ENCODE results near the gene TCF25. TPM values are rescaled to one million over a fixed set of nuclear protein-coding genes. Genes with fewer than 3 reads are reported as not detected.

TCF25 gene
- total RNA-seq, 1 experiment from 2014 or later, result 270 TPM

DNA sequence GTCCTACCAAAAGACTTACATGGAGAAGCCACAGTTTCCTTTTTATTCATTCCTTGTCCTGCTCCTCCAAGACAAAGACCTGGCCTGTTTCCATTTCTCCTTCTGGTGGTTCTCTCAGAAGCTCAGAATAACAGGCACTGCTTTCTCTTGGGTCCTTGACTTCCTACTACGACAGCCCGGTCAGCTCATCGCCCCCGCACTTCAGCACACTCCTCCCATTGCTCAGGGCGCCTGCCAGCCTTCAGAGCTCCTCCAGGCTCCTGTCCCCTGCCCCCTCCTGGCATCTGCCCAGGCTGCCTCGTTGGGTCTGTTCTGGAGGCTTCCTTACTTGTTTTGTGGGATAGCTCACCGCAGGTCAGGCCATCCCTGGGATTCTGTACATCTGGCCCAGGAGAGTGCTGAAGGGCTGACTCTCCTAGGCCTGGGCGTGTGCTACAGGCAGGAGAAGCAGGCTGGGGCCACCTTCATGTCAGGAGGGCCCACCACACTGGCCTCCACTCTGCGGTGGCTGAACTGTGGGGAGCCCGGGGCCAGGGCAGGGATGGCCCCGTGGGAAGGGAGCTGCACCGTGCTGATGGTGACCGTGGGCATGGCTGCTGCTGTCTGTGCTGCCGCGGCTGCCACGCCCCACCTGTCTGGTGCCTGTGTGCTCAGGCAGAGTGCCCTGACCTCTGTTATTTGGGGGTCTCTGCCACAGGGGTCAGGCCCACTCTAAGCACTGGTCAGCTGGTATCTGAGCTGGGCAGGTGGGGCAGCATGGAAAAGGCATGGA lies 17.7 kb downstream of the TCF25 start:
- Mint-ChIP-seq H3K27me3 (ENCODE audit: unreplicated experiment) (no peaks in the 10 kb centered on the region), H3K36me3 (ENCODE audit: insufficient read depth, unreplicated experiment) (peaks cover 92% of the 10 kb centered on the region), H3K9me3 (ENCODE audit: low read depth, unreplicated experiment) (no peaks in the 10 kb centered on the region), H3K27ac (ENCODE audit: unreplicated experiment) (no peak overlapping the region), H3K4me3 (ENCODE audit: low read depth, unreplicated experiment) (no peak overlapping the region), H3K4me1 (ENCODE audit: low read depth, unreplicated experiment) (no peaks in the 10 kb centered on the region)
- CTCF ChIA-PET, result interaction anchor here (0.6 kb wide), 1 partner anchor 31 kb away, joined by 3 read pairs; no protein-coding TSS in a partner anchor
- intact Hi-C loops (cut with micrococcal nuclease; ENCODE audit: unreplicated experiment), result no loop called here
- TF ChIP-seq, protein P1, sequence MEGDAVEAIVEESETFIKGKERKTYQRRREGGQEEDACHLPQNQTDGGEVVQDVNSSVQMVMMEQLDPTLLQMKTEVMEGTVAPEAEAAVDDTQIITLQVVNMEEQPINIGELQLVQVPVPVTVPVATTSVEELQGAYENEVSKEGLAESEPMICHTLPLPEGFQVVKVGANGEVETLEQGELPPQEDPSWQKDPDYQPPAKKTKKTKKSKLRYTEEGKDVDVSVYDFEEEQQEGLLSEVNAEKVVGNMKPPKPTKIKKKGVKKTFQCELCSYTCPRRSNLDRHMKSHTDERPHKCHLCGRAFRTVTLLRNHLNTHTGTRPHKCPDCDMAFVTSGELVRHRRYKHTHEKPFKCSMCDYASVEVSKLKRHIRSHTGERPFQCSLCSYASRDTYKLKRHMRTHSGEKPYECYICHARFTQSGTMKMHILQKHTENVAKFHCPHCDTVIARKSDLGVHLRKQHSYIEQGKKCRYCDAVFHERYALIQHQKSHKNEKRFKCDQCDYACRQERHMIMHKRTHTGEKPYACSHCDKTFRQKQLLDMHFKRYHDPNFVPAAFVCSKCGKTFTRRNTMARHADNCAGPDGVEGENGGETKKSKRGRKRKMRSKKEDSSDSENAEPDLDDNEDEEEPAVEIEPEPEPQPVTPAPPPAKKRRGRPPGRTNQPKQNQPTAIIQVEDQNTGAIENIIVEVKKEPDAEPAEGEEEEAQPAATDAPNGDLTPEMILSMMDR (IDR thresholded peaks at IDR 0.05; ENCODE audit: unreplicated experiment), result no peak
- BruUV-seq (replicated peaks), result no TSS peak
- no peak for DNase-seq

- H3K36me3 Mint-ChIP-seq (ENCODE audit: insufficient read depth, unreplicated experiment), result peaks cover 88% of the 10 kb centered on the region
- no TSS peak for BruUV-seq (replicated peaks)
- TF ChIP-seq, protein P1 (IDR thresholded peaks at IDR 0.05; ENCODE audit: unreplicated experiment), result no peak
- no peaks in the 10 kb centered on the region for H3K4me1 Mint-ChIP-seq (ENCODE audit: low read depth, unreplicated experiment)
- DNase-seq, result no peak
- H3K27me3 Mint-ChIP-seq (ENCODE audit: unreplicated experiment), result no peaks in the 10 kb centered on the region
- intact Hi-C loops (cut with micrococcal nuclease; ENCODE audit: unreplicated experiment), result no loop called here
- no peak overlapping the region for H3K27ac Mint-ChIP-seq (ENCODE audit: unreplicated experiment)
- no peak overlapping the region for H3K4me3 Mint-ChIP-seq (ENCODE audit: low read depth, unreplicated experiment)
- CTCF ChIA-PET, result no interaction called here
- no peaks in the 10 kb centered on the region for H3K9me3 Mint-ChIP-seq (ENCODE audit: low read depth, unreplicated experiment)
Observed at GRCh38 chr16:89892055-89892630, 18.8 kb downstream of the TCF25 start.

- intact Hi-C loops (cut with micrococcal nuclease; ENCODE audit: unreplicated experiment), result no loop called here
- BruUV-seq (replicated peaks), result no TSS peak
- Mint-ChIP-seq H3K27ac (ENCODE audit: unreplicated experiment) (no peak overlapping the region), H3K9me3 (ENCODE audit: low read depth, unreplicated experiment) (no peaks in the 10 kb centered on the region), H3K36me3 (ENCODE audit: insufficient read depth, unreplicated experiment) (peaks cover 88% of the 10 kb centered on the region), H3K27me3 (ENCODE audit: unreplicated experiment) (no peaks in the 10 kb centered on the region), H3K4me3 (ENCODE audit: low read depth, unreplicated experiment) (no peak overlapping the region), H3K4me1 (ENCODE audit: low read depth, unreplicated experiment) (no peaks in the 10 kb centered on the region)
- no peak for DNase-seq
- TF ChIP-seq, protein P1 (IDR thresholded peaks at IDR 0.05; ENCODE audit: unreplicated experiment), result no peak
- CTCF ChIA-PET, result no interaction called here
Observed at GRCh38 chr16:89892635-89893034, 19.2 kb downstream of the TCF25 start.

GRCh38 chr16:89893642-89894548 lies 20.5 kb downstream of the TCF25 start:
- intact Hi-C loops (cut with micrococcal nuclease; ENCODE audit: unreplicated experiment), result no loop called here
- Mint-ChIP-seq H3K4me3 (ENCODE audit: low read depth, unreplicated experiment) (no peak overlapping the region), H3K36me3 (ENCODE audit: insufficient read depth, unreplicated experiment) (peaks cover 88% of the 10 kb centered on the region), H3K4me1 (ENCODE audit: low read depth, unreplicated experiment) (no peaks in the 10 kb centered on the region), H3K9me3 (ENCODE audit: low read depth, unreplicated experiment) (no peaks in the 10 kb centered on the region), H3K27ac (ENCODE audit: unreplicated experiment) (no peak overlapping the region), H3K27me3 (ENCODE audit: unreplicated experiment) (no peaks in the 10 kb centered on the region)
- CTCF ChIA-PET, result interaction anchor here (0.6 kb wide), 1 partner anchor 384 kb away, joined by 3 read pairs; no protein-coding TSS in a partner anchor
- TF ChIP-seq, protein P1 (IDR thresholded peaks at IDR 0.05; ENCODE audit: unreplicated experiment), result no peak
- no peak for DNase-seq
- no TSS peak for BruUV-seq (replicated peaks)

Measured in Calu3 (cell line).